Measurements from ENCODE around the gene RIMS4.

GRCh38 chr20:44790638-44791393 lies 19.5 kb downstream of the RIMS4 start:
- TF ChIP-seq CTCF (IDR thresholded peaks at IDR 0.05; ENCODE audit: low read depth, low read length, missing input control) (no peak), TAF1 (conservative IDR thresholded peaks at IDR 0.05) (no peak), ATF3 (IDR thresholded peaks at IDR 0.05) (no peak), YY1 (IDR thresholded peaks at IDR 0.05) (no peak), EGR1 (IDR thresholded peaks at IDR 0.05; ENCODE audit: low read depth in 2 of 2) (no peak)

All from liver (tissue), 3 donors.